Measurements from ENCODE around the gene SH3BP2. TPM values are rescaled to one million over a fixed set of nuclear protein-coding genes. Genes with fewer than 3 reads are reported as not detected.

SH3BP2 gene
- total RNA-seq, 1 donor from 2014 or later, result 62.1 TPM

DNA sequence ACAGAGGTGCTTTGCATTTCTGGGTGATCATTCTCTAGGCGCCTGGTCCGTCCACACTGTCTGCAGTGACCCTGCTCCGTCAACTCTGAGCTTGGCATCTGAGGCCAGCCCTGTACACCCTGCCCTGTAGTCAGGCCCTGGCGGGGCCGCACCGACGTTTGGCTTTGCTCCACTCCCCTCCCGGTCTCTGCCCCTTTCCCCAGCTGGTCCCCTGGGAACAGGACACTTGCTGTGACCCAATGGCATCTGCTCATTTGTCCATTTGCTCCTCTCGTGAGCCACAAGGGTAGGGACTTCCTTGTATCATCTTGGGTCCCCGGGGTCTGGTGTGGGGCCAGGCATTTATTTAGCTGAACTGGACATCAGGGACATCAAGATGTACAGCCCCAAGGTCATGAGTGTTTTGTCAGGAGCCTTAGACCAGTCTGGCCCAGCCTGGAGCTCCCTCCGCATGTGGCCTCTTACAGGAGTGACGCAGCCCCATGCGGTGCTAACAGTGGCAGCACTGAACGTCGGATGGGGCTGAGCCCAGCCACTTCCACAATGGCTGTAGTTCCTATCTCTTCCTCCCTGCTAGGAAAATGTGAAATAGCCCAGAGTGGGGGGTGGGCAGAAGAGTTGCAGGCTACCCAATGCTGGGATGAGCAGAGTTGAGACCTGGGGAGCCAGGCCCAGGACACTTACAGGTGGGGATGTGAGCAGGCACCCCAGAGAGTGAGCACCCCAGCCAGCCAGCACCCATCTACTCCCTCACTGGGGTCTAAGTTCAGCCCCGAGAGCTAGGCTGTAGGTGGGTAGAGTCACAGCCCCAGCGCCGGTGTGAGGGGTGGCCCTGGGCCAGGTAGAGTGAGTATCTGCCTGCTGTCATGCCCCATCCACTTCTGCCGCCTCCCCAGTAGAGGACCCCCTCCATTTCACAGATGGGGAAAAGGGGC, 2.0 kb upstream of the SH3BP2 start:
- DNase-seq (ENCODE audit: low spot score), result no peak

DNA sequence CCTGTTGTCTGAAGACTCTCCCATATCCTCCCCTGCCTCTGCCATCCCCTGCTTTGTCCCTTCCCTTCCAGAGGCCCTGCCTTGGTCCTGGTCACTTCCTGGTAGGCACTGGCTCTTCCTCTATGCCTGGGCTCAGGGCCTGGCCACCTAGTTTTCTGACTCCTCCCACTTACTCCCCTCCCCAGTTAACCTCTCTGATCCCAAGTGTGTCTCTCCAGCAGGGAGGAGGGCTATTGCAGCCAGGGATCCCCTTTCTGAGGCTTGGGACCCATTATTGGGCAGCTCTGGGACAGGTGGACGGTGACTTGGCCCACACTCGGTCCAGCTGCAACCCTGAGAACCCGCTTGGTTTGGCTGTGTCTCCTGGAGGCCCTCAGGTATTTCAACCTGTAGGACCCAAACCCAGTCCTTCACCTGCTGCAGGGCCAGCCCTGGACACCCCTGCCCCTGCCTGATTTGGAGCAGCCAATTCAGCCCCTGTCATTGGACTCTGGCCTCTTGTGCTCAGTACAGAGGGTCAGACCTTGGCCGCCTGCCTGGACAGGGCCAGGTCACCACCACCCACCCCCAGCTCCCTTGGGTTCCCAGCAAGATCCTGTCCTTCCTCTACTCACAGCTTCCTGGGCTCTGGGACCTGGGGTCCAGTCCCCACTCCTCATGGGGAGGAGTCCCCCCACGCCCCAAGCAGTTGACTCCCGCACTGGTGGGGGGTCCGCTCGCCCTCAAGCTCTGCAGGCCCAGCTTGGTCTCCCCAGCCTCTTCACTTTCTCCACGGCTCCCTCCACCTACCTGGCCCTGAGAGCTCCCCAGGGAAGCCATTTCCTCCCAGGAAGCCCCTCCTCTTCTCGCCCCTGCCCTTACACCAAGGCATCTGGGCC, 1.1 kb upstream of the SH3BP2 start:
- no peak for DNase-seq (ENCODE audit: low spot score)

DNA sequence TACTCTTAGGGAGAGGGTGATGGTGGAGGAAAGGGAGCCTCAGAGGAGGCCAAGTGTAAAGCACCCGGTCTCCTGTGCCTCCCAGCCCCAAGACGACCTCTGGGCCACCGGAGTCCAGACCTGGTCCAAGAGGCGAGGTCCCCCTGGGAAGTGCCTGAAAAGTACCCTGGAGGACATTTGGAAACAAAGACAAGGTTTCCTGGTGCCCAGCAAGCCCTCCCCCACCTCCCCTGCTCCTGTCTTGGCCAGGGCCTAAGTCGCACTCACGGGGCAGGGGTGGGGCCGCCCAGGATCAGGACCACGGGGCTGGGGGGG, 532 bp upstream of the SH3BP2 start:
- peak; percentile 10 for DNase-seq (ENCODE audit: low spot score)

DNA sequence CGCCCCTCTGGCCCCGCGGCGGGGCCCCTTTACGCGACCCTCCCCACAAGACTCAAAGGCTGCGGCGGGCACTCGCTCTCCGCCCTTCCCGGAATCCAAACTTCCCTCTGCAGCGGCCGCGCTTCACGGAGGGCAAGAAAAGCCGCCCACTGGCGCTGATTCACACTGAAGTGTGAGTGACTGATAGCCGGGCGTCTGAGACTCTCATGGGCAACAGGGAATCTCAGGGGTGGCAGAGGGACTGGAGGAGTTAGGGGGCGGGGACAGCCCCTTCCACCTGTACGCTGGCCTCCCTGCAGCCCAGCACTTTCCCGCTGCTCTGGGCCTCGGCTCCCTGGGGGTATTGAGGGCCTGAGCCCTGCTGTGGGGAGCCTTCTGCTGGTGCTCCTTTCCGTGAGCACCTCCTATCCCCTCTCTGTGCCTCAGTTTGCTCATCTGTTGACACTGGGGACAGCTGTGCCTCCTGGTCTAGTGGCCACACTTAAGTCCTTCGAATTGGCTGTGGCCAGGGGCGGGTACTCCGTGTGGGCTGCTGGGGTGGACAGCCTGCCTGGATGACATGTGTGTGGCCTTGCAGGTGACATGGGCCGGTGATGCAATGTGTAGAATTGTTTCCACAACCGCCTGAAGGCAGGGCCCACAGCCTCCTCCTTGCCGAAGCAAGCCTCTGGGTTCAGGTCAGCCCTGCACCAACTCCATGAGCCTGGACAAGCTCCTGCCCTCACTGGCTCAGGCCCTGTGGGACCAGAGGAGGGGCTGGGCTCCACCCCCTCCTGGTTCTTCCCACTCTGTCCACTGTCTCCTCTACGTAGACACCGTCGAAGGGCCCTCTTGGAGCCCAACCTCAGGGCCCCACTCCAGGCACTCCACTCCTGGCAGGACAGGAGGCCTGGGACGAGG, 951 bp downstream of the SH3BP2 start:
- no peak for DNase-seq (ENCODE audit: low spot score)

DNA sequence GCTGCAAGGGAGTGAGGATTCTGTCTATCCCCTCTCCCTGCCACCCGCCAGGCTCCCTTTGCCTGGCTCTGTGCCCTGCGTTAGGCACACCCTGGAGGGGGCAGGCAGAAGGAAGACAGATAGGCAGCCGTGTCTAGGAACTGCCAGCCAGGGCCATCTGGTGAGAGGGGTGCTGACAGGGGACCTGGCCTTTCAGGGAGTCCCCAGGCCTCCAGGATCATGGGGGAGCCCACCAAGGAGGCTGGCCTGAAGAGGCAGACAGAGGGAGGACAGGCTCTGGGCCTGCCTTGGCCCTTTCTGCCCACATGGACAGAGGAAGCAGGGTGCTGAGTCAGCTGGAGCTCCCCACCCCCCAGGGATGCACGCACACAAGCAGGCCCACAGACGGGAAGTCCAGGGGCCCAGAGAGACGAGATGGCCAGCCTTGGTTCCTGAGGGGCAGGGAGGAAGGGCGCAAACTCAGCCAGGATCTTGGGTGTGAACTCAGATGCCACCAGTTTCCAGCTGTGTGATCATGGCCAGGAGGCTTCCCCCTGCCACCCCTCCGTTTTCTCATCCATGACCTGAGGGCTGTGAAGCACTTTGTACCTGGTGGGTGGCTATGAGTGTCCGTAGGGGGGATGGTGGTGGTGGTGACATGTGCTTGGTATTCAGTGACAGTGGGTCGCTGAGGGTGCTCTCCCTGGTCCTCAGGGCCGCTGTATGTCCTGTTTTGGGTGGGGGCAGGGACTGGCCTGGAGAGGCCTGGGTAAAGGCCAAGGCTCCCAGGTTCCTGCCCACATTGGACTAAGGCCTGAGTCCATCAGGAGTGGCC, 1.8 kb downstream of the SH3BP2 start:
- peak; percentile 59 for DNase-seq (ENCODE audit: low spot score)

DNA sequence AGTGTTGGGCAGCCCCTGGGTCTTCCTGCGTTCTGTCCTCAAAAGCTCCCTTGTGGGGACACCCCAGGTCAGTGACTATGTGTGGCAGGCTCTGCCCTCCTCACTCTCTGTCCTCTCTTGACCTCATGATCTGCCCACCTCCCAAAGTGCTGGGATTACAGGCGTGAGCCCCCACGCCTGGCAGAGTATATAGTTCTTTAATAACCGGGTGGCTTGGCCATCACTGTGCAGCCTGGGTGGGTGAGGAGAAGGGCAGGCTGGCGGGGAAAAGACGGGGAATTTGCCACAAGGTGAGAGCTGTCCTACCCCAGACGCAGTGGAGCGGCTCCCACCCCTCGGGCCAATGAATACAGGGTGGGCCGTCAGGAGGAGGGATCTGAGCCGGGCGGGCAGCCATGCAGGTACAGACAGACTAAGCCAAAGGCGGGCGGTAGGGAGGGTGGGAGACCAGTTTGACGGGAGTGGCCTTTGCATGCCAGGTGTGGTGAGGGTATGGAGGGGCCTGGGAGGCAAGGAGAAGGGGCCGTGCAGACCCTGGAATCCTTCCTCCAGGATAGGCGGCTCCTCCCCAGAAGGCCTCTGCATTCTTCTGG, 2.5 kb downstream of the SH3BP2 start:
- DNase-seq (ENCODE audit: low spot score), result no peak

DNA sequence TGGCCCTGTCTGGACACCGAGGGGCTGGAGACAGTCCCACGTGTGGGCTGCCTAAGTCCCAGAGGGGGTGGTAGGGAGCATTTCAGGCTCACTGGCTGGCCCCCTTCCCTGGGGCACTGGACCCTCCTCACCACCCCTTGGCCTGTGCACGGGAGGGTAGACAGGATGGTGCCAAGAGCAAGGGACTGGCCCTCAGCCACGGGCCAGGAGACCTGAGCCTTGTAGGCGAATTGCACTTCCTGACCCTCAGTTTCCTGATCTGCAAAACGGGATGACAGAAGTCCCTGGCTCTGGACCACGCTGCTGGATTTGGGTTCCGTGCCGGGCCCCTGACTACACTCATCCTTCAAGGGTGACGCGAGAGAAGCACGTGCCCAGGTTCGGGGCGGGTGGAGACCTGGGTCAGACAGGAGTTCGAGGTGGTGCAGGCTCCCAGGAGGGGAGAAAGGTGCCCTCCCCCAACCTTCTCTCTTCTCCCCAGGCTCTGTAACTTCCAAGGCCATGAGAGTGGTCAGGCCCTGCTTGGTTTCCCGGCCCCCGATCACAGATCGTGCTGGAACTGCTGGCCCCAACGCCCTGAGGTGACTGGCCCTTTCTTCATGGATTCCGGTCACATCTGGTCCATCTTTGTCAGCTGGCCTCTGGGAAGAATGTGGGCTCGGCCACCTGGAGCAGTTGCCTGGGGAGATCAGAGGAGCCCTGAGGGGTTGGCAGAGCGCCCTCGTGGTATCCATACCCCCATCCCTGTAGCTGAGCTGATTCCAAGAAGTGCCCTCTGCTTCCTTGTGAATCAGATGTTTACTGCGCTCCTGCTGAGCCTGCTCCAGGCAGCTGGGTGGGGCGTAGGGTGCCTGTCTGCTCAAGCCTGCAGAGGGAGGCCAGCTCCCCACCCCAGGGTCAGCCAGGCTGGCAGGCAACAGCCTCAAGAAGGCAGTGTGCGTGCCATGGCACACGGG, 3.3 kb downstream of the SH3BP2 start:
- DNase-seq (ENCODE audit: low spot score), result peak; percentile 88

DNA sequence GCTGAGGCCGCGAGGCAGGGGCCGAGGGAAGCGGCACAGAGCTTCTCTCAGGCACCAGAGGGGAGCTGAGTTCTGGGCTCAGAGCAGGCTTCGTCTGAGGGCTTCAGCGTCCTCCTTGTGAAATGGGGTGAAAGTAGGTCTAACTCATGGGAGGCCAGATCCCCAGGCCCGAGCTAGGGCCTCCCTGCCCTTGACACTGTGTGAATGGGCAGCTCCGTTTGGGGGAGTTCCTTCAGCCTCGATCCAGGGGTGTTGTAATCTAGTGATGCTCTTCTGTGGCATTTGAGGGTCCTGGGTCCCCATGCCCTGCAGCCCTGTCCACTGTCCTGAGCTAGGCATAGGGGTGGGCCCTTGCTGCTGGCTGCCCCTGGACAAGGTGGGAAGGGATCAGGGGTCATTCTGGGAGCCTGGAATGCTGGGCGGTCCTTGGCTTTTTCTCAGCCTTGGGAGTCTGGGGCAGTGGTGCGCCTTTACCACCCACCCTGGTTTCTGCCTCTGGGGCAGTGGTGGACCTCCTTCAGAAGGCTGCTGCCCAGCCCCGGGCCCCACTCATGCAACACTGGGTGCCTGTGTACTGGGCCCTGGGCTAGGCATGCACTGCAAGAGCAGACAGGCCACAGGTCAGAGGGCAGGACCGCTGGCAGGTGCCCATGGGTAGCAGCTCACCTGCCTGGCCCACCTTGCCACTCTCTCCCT, 4.1 kb downstream of the SH3BP2 start:
- DNase-seq (ENCODE audit: low spot score), result no peak

DNA sequence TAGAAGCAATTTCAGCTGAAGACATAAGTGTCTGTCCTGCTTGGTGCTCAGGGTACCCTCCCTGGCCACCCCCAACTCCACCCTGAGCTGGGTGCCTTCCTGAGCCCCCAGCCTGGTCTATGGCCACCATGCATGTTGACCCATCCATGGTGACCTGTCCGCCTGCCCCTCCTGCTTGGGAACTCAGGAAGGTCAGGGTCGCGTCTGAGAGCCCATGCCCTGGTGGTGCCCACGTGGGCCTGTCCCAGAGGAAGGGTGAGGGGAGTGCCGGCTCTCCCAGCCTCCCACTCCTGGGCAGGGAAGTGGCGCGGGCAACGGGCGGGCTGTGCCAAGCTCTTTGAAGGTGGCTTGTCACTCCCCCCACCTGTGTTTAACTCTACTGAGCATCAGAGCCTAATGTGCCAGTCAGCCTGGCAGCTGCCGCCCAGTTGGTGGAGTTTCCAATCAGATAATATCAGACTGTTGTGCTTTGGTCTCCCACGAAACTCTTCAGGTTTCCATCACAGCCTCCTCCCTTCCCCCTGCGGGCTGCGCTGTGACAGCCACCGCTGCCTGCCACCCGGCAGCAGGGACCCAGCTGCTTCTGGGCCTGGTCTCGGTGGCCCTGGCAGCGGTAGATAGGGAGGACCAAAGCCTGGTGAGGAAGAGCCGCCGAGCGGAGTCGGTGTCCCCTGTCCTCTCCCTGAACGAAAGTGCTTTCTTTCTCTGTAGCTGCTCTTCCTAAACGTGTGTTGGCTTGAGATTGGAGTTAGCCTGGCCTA, 4.8 kb downstream of the SH3BP2 start:
- DNase-seq (ENCODE audit: low spot score), result no peak

DNA sequence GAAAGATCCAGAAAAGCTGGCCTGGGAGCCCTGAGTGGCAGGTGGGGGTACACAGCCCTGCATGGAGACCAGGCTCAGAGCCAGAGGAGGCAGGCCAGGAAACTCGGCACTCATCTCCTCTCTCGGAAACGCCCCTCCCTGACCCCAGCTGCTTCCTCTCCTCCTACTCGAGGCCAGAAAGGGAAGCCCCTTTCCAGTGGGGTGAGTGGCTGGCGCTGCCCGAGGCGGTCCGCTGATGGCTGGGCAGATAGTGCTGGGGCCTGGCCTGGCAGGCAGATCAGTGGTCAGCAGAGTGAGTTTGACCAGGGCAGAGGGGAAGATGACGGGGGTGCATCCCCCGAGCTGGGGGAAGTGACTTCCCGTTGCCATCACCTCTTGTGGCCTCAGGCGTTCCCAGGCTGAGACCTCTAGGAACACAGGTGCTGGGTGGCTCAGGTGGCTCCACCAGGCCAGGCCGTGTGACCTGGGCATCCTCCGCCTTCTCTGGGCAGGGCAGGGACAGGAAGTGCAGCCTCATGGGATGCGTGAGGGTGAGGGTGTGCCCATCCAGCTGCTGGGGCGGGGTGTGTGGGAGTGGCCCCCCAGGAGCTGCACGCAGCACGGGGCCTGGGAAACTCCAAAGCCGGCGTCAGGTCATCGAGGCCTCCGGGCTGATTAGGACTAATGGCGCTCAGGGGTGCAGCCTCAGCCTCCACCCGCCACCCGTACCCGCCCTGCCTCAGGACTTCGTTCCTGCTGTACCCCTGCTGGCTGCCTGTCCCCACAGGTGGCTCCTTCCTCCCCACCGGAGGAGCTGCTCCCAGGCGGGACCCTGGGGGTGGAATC, 5.7 kb downstream of the SH3BP2 start:
- DNase-seq (ENCODE audit: low spot score), result peak; percentile 62

DNA sequence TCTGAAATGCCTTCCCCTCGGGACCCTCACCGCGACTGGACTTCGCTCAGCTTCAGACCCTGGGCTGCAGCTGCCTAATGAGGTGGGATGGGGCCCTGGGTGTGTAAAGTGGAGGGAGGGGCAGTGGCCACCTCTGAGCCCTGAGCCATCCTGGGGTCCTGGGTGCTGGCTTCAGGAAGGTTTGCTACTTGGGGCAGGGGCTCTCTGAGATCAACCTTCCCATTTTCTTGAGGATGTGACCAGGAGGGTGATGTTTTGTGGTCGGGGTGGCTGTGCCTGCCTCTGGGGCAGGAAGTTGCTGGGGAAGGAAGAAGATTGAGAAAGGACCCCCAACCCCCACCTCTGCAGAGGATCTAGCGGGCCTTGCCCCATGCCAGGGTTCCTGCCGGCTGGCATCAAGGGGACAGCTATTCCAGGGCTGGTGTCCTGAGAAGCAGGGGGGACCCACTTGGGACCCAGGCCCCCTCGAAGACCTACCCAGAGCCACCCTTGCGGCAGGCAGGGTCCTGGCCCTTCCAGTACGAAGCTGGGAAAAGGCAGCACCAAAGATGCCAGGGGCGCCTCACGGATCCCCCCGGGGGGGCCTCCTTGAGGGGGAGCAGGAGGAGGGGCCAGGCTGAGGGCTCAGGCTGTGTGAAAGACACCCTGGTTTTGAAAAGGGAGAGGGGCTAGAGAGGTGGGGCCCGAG, 6.5 kb downstream of the SH3BP2 start:
- DNase-seq (ENCODE audit: low spot score), result no peak

DNA sequence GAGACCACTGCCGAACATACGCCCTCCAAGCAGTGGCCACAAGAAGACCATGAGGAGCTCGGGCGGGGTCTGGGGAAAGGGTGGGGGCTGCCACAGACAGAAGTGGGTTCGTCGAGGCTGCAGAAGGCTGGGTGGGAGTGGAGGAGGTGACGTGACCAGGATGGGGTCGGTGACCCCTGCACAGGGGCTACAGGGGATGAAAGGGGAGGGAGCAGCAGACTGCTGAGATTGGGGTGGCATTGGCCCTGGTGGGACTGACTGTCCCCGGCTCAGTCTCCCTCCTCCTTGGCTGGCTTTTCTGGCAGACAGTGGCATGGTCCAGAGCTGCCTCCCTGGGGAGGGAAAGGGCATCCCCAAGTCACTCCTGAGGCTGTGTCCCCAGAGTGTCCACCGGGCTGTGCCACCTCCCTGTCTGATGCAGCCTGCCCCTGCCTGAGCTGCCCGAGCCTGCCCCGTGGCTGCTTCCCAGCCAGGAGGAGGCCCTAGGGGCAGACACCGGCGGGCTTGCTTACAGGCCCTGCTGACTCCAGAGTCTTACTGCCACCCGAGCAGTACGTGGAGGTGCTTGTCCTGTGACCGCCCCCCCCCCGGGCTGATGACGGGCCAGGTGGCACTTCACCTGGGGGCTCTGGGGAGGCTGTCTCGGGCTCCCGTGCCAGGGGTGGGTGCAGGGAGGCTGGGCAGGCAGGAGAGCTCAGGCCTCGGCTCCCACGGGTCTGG, 7.2 kb downstream of the SH3BP2 start:
- DNase-seq (ENCODE audit: low spot score), result no peak

DNA sequence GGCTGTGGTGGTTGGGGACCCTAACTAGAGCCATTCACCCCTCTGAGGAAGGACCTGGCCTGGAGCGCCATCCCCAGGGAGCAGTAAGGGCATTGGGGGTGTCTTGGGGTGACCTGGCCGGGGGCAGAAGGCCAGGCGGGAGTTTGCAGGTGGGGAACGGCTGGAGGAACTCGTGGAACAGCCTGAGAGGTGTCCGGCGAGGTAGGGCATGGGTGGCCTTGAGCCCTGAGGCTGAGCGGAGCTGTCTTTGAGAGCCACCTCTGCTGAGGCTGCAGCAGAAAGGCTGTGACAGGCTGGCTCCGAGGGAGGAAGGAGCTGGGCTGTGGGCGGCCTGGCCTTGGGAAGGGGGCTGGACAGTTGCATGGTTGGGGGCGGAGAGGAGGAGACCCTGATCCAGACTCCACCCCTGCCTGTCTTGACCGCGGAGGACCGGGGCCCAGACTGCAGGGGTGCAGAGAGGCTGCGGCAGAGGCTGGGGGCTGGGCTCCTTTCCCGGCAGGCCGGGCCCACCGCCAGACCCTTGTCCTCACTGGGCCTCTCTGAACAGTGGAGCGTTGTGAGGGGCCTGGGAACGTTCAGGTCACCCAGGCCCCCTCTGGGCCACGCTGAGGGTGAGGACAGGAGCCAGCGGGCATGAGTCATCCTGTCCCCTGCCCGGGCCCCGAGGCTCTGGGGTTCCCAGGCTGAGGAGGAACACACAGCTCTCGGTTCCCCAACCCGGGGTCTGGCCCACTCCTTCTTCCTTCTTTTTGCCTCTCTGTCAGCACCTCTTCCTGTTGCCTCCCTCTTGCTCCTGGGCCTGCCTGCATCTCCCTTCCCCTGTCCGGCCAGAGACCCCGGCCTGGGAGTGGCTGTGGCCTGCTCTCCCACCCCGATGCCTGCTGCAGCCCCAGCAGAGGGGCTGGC, 8.1 kb downstream of the SH3BP2 start:
- DNase-seq (ENCODE audit: low spot score), result peak; percentile 64

DNA sequence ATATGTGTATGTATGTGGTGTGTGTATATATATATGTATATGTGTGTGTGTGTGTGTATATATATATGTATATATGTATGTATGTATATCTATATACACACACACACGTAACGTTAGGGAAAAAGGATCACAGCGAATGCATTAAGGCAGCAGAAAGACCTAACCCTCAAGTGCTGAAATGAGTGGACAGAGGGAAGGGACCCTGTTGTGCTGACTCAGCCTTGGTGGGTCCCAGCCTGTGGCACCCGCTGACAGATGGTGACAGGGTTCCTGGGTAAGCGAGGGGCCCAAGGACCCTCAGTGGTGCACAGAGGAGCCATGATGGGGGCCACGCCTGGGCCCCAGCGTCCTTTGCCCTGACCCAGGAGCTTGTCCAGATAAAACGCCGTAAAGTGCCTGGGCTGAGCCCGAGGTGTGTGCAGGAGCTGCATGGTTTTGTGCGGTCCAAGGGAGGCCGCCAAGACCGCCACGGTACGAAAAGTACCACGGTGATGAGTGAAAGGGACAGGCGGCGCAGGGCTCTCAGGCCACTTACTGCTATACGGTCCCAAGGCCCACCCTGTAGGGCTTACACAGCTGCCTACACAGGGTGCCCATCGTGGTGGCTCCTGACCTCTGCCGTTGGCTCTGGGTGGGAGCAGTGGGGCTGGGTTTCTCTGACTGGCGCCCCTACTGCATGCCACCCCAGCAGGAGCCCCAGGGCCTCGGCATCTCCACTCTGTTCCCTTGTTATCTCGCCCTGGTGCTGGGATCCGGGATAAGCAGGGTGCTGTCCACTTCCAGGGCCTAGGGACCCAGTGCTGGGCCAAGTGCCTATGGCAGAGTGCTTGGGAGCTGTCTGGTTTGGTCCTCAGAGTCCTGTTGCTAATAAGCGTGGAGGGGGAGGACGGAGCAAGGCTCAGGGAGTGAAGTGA, 10.0 kb downstream of the SH3BP2 start:
- no peak for DNase-seq (ENCODE audit: low spot score)

Data from mucosa of gallbladder (tissue), 1 donor.